ENCODE data around the gene KRT76.

GRCh38 chr12:52801773-52802172, 24.6 kb upstream of the KRT76 start:
- TF ChIP-seq CTCF (IDR thresholded peaks at IDR 0.05 in 8 of 11, conservative IDR thresholded peaks at IDR 0.05 in 3 of 11): no peak
- no peak for TF ChIP-seq POLR2A (IDR thresholded peaks at IDR 0.05)

Data from spleen (tissue), 7 donors.